ENCODE measurements around the gene SEPTIN11.

The SEPTIN11 gene

DNA sequence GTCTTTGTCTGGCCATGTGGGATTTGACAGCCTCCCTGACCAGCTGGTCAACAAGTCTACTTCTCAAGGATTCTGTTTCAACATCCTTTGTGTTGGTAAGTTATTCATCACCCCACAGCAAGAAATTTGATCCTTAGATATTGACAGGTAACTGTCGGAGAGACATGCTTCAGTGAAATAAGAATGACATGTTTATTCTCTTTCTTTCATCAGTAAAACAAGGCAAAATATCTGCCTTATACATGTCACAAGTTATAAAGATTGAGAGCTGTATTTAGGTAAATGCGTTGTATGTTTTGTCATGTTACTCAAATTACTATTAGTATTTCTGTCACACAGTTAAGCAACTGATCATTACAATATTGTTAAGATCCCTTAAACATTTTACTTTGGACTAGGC is 46.9 kb downstream of the SEPTIN11 start:
- TF ChIP-seq, protein P1, sequence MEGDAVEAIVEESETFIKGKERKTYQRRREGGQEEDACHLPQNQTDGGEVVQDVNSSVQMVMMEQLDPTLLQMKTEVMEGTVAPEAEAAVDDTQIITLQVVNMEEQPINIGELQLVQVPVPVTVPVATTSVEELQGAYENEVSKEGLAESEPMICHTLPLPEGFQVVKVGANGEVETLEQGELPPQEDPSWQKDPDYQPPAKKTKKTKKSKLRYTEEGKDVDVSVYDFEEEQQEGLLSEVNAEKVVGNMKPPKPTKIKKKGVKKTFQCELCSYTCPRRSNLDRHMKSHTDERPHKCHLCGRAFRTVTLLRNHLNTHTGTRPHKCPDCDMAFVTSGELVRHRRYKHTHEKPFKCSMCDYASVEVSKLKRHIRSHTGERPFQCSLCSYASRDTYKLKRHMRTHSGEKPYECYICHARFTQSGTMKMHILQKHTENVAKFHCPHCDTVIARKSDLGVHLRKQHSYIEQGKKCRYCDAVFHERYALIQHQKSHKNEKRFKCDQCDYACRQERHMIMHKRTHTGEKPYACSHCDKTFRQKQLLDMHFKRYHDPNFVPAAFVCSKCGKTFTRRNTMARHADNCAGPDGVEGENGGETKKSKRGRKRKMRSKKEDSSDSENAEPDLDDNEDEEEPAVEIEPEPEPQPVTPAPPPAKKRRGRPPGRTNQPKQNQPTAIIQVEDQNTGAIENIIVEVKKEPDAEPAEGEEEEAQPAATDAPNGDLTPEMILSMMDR (IDR thresholded peaks at IDR 0.05; ENCODE audit: insufficient read depth, missing control alignments): no peak
- FAIRE-seq (no peak), DNase-seq (ENCODE audit: insufficient read length, low spot score) (no peak)

DNA sequence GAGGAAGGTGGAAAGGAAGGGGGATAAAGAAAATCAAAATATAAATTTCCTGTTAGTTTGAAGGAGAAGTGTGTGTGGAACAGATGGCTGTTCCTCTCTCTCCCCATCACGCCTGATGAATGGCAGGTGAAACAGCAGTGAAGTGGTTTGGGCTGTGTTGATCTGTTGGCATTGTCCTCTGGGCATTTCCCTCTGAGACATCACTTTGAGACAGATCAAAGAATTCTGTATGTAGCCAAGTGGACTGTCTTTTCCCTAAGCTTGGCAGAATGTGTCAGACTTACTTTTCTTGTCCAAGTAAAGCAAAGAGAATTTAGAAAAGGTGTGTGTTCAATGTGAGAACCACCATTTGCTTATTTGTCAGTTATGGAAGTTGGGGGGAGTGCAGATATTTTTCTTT is 47.5 kb downstream of the SEPTIN11 start:
- FAIRE-seq (no peak), DNase-seq (ENCODE audit: insufficient read length, low spot score) (no peak)
- TF ChIP-seq, protein P1 (IDR thresholded peaks at IDR 0.05; ENCODE audit: insufficient read depth, missing control alignments): no peak

DNA sequence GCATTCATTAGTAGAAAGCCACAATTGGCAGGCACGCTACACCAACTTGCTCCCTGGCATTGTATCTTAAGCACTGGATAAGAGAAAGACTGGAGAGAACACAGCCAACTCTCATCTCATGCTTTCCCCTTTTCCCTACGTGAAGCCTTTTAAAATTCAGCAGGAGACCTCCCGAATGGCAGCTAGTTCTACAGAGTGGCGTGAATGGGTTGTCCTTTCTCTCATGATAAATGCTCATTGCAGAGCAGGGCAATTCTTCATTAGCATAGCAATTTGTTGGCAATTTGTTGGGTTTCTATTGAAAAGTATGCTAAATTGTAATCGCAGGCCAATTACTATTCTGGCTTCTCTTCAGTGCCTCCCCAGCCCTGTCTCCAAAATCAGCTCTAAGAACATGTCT is 48.0 kb downstream of the SEPTIN11 start:
- TF ChIP-seq, protein P1 (IDR thresholded peaks at IDR 0.05; ENCODE audit: insufficient read depth, missing control alignments): no peak
- FAIRE-seq (no peak), DNase-seq (ENCODE audit: insufficient read length, low spot score) (no peak)

DNA sequence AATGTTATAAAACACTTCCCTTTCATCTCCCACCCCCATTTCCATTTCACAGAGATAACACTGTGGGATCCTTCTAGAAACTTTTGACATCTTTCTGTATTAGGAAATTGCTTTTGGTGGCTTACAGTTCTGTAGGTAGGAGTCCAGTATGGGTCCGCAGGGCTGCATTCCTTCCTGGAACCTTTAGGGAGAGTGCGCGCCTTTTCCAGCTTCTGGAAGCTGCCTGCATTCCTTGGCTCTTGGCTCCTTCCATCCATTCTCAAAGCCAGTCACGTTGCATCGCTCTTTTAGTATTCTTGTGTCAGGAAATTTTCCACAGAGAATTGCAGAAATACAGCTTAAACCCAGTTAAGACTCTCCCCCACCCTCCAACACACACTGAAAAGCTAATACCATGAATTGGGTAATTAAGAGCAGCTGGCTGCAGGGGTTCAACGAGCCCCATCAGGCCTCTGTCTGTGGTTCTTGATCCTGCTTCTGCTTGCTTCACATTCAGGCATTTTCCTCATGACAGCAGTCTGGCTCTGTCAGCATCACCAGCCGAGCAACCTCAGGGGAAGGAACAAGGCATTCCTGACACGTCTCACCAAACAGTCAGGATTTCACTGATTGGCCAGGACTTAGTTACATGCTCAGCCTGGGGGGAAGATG is 48.8 kb downstream of the SEPTIN11 start:
- FAIRE-seq (no peak), DNase-seq (ENCODE audit: insufficient read length, low spot score) (no peak)
- TF ChIP-seq, protein P1 (IDR thresholded peaks at IDR 0.05; ENCODE audit: insufficient read depth, missing control alignments): no peak
